Tibial nerve (tissue), 4 donors: ENCODE data around the gene LAMTOR4. TPM values are rescaled to one million over a fixed set of nuclear protein-coding genes. Genes with fewer than 3 reads are reported as not detected.
A peak's percentile ranks its signal among the peaks of the same experiment; 100 is the strongest.

Experiments
- DNase-seq, 2 donors: peaks; one replicate each; pipeline ENCODE4 v3.0.0-alpha.2; 2019; ENCODE audit warnings: low spot score in 2 of 2
- H3K27ac ChIP-seq, 4 donors: fragments of 200-600 bp; sonication (generic) in 3 of 4; one replicate each; pipeline ENCODE4 v1.5.1; 2017 to 2019; ENCODE audit warnings: mild to moderate bottlenecking in 1 of 4
- H3K27me3 ChIP-seq, 2 donors: fragments of 200-600 bp; sonication (generic) in 1 of 2; one replicate each; pipeline versions ENCODE4 v1.5.1 to v1.6.0; 2017 to 2019
- H3K36me3 ChIP-seq, 3 donors: fragments of 200-600 bp; sonication (generic); one replicate each; pipeline ENCODE4 v1.5.1; 2018 to 2019
- H3K4me1 ChIP-seq, 4 donors: fragments of 200-600 bp; sonication (generic) in 3 of 4; one replicate each; pipeline ENCODE4 v1.5.1; 2017 to 2019
- H3K4me3 ChIP-seq, 4 donors: fragments of 200-600 bp; sonication (generic) in 3 of 4; one replicate each; pipeline ENCODE4 v1.5.1; 2017 to 2019; ENCODE audit warnings: mild to moderate bottlenecking in 1 of 4, moderate library complexity in 1 of 4
- H3K9me3 ChIP-seq, 4 donors: fragments of 200-600 bp; sonication (generic) in 3 of 4; one replicate each; pipeline ENCODE4 v1.5.1; 2017 to 2019
- CTCF ChIP-seq, 5 experiments: fragments of 200-600 bp in 3 of 5; fragments of 450-650 bp in 2 of 5; sonication (generic) in 3 of 5; IDR thresholded peaks; one replicate each; pipeline ENCODE4 v1.5.1; 2016 to 2019; ENCODE audit warnings: antibody characterized with exemption in 5 of 5, mild to moderate bottlenecking in 3 of 5, moderate library complexity in 2 of 5
- EP300 ChIP-seq, 2 donors: sonication (generic); formaldehyde crosslinking; IDR thresholded peaks; one replicate each; pipeline ENCODE4 v1.6.1; 2017; ENCODE audit warnings: antibody characterized with exemption in 2 of 2, mild to moderate bottlenecking in 1 of 2
- POLR2A ChIP-seq, 2 donors: fragments of 450-650 bp; IDR thresholded peaks; one replicate each; pipeline ENCODE4 v1.6.1; 2017; ENCODE audit warnings: antibody characterized with exemption in 2 of 2, mild to moderate bottlenecking in 2 of 2, moderate library complexity in 2 of 2
- WGBS, 2 donors: methylation state at CpG; one replicate each; pipeline ENCODE4 v1.1.5; 2018; 5-methylcytosine and 5-hydroxymethylcytosine counted together
- total RNA-seq, 4 donors: library from RNA; depleted of rRNA; stranded (reverse); fragments of >200 nt; gene quantifications; one replicate each; pipeline ENCODE4 v1.1.0, GENCODE V29; 2016

LAMTOR4 gene
- total RNA-seq, result 100 to 1,000 TPM; 226 to 312 (median 252) TPM

GRCh38 chr7:100148559-100149328, at the start of gene LAMTOR4:
TSS of gene LAMTOR4 (plus strand) at chr7:100148918. CDS start at chr7:100148973, 55 bp downstream.
- TF ChIP-seq EP300 (IDR thresholded peaks at IDR 0.05), result peak; percentile 89 to 92
- TF ChIP-seq CTCF (IDR thresholded peaks at IDR 0.05), result peak in 2 of 5 experiments; percentile 23 to 34
- peak; percentile 68 to 89 for TF ChIP-seq POLR2A (IDR thresholded peaks at IDR 0.05)
- 0 to 1% methylated on average over 41 to 46 of the region's 46 CpGs for WGBS, 2 donors
- peak; percentile 98 to 99 for DNase-seq
- no peaks in the 10 kb centered on the region for H3K9me3 ChIP-seq
- peaks cover 0 to 25% (median 0%) of the 10 kb centered on the region in 3 donors for H3K36me3 ChIP-seq
- H3K27ac ChIP-seq, result peak within 1 kb of the TSS; percentile 75 to 95 (median 93)
- H3K27me3 ChIP-seq, result no peaks in the 10 kb centered on the region
- peak within 1 kb of the TSS; percentile 69 to 91 (median 89) for H3K4me3 ChIP-seq
- H3K4me1 ChIP-seq, result peaks cover 0 to 38% (median 9%) of the 10 kb centered on the region in 4 donors

GRCh38 chr7:100099452-100099851, 49.3 kb upstream of the LAMTOR4 start:
- WGBS, 2 donors, result 64% methylated on average over 12 of the region's 12 CpGs
- H3K4me1 ChIP-seq, result peaks cover 0 to 35% (median 19%) of the 10 kb centered on the region in 4 donors
- DNase-seq, result no peak

GRCh38 chr7:100100420-100101015, 48.2 kb upstream of the LAMTOR4 start:
- Histone ChIP-seq H3K27ac (peak overlapping the region; percentile 76 to 96 (median 87)), H3K9me3 (no peaks in the 10 kb centered on the region), H3K36me3 (peaks cover 0 to 67% (median 41%) of the 10 kb centered on the region in 3 donors), H3K4me3 (peak overlapping the region; percentile 62 to 99 (median 74)), H3K27me3 (no peaks in the 10 kb centered on the region), H3K4me1 (peaks cover 0 to 35% (median 19%) of the 10 kb centered on the region in 4 donors)
- TF ChIP-seq EP300 (IDR thresholded peaks at IDR 0.05) (peak; percentile 76 to 96), POLR2A (IDR thresholded peaks at IDR 0.05) (peak in 1 of 2 donors; percentile 15), CTCF (IDR thresholded peaks at IDR 0.05) (peak in 2 of 5 experiments; percentile 41 to 62)
- WGBS, 2 donors, result 0 to 1% methylated on average over 29 to 46 of the region's 61 CpGs
- peak; percentile 86 to 89 for DNase-seq

More at GRCh38 chr7:100099452-100099851, 49.3 kb upstream of the LAMTOR4 start:
- peak overlapping the region in 3 of 4 donors; percentile 76 to 96 (median 86) for H3K27ac ChIP-seq
- peaks cover 3 to 67% (median 41%) of the 10 kb centered on the region in 3 donors for H3K36me3 ChIP-seq
- H3K9me3 ChIP-seq, result no peaks in the 10 kb centered on the region
- H3K27me3 ChIP-seq, result no peaks in the 10 kb centered on the region
- H3K4me3 ChIP-seq, result peak overlapping the region; percentile 62 to 99 (median 74)
- TF ChIP-seq CTCF (IDR thresholded peaks at IDR 0.05) (no peak), EP300 (IDR thresholded peaks at IDR 0.05) (no peak), POLR2A (IDR thresholded peaks at IDR 0.05) (no peak)

- Histone ChIP-seq H3K36me3 (peaks cover 0 to 67% (median 34%) of the 10 kb centered on the region in 3 donors), H3K27ac (peak within 1 kb of the TSS; percentile 76 to 98 (median 92)), H3K9me3 (no peaks in the 10 kb centered on the region), H3K4me3 (peak within 1 kb of the TSS; percentile 62 to 99 (median 74)), H3K27me3 (no peaks in the 10 kb centered on the region), H3K4me1 (peaks cover 0 to 35% (median 19%) of the 10 kb centered on the region in 4 donors)
- WGBS, 2 donors, result 0 to 1% methylated on average over 49 to 55 of the region's 80 CpGs
- DNase-seq, result peak; percentile 96 to 97
- TF ChIP-seq EP300 (IDR thresholded peaks at IDR 0.05) (peak; percentile 49 to 81), POLR2A (IDR thresholded peaks at IDR 0.05) (peak in 1 of 2 donors; percentile 43), CTCF (IDR thresholded peaks at IDR 0.05) (peak in 2 of 5 experiments; percentile 11 to 26)
Measured at GRCh38 chr7:100101016-100101862, 47.5 kb upstream of the LAMTOR4 start, which contains the start of the genes AP4M1 and MCM7. TSS of gene AP4M1 (plus strand) at chr7:100101643. CDS start at chr7:100101715, 72 bp downstream. TSS of gene MCM7 (minus strand) at chr7:100101397. CDS start at chr7:100101294, 103 bp downstream.
